ENCODE measurements around the gene PMPCB.
A peak's percentile ranks its signal among the peaks of the same experiment; 100 is the strongest.
"Not testable (repeated sequence)": the region's sequence is repeated elsewhere in the genome, so short reads cannot be mapped to it uniquely, and the experiment has no call there.

Gene PMPCB

GRCh38 chr7:103296901-103297836 lies at the start of gene PMPCB:
TSS of gene PMPCB (plus strand) at chr7:103297435. CDS start at chr7:103297460, 25 bp downstream.
- DNase-seq, result peak; percentile 95

GRCh38 chr7:103253699-103254506 lies 43.3 kb upstream of the PMPCB start:
- DNase-seq, result peak; percentile 15

GRCh38 chr7:103264054-103264453 lies 33.2 kb upstream of the PMPCB start:
- not testable (repeated sequence) for DNase-seq

GRCh38 chr7:103266229-103266628 lies 31.0 kb upstream of the PMPCB start:
- DNase-seq, result not testable (repeated sequence)

- DNase-seq, result not testable (repeated sequence)
Measured at GRCh38 chr7:103273374-103273773, 23.9 kb upstream of the PMPCB start.

GRCh38 chr7:103274867-103275266 lies 22.4 kb upstream of the PMPCB start:
- not testable (repeated sequence) for DNase-seq

- DNase-seq, result peak; percentile 33
Measured at GRCh38 chr7:103278195-103278594, 19.0 kb upstream of the PMPCB start.

- DNase-seq, result peak; percentile 82
Measured at GRCh38 chr7:103279636-103279962, 17.6 kb upstream of the PMPCB start.

GRCh38 chr7:103279963-103280802 lies 17.1 kb upstream of the PMPCB start:
- peak; percentile 96 for DNase-seq

GRCh38 chr7:103280803-103281155 lies 16.5 kb upstream of the PMPCB start:
- peak; percentile 56 for DNase-seq

- DNase-seq, result not testable (repeated sequence)
Measured at GRCh38 chr7:103282802-103283427, 14.3 kb upstream of the PMPCB start.

- no peak for DNase-seq
Measured at GRCh38 chr7:103292122-103292521, 5.1 kb upstream of the PMPCB start.

GRCh38 chr7:103293526-103293925 lies 3.7 kb upstream of the PMPCB start:
- DNase-seq, result no peak

GRCh38 chr7:103297837-103298179 lies 573 bp downstream of the PMPCB start:
- no peak for DNase-seq

GRCh38 chr7:103299660-103300059 lies 2.4 kb downstream of the PMPCB start:
- no peak for DNase-seq

- DNase-seq, result no peak
Measured at GRCh38 chr7:103301441-103301840, 4.2 kb downstream of the PMPCB start.

- DNase-seq, result no peak
Measured at GRCh38 chr7:103307503-103308231, 10.4 kb downstream of the PMPCB start.

GRCh38 chr7:103314852-103315251 lies 17.6 kb downstream of the PMPCB start:
- no peak for DNase-seq

GRCh38 chr7:103316380-103316941 lies 19.2 kb downstream of the PMPCB start:
- no peak for DNase-seq

- DNase-seq, result no peak
Measured at GRCh38 chr7:103317009-103317408, 19.8 kb downstream of the PMPCB start.

- no peak for DNase-seq
Measured at GRCh38 chr7:103325744-103326143, 28.5 kb downstream of the PMPCB start.

- DNase-seq, result no peak
Measured at GRCh38 chr7:103336761-103337160, 39.5 kb downstream of the PMPCB start.

All from NCI-H69 (cell line).